ENCODE measurements around the gene TMEM42. TPM values are rescaled to one million over a fixed set of nuclear protein-coding genes. Genes with fewer than 3 reads are reported as not detected.

The TMEM42 gene
- polyA plus RNA-seq, 6 donors from 2014 or later: 40.8 to 77.0 (median 47.2) TPM

DNA sequence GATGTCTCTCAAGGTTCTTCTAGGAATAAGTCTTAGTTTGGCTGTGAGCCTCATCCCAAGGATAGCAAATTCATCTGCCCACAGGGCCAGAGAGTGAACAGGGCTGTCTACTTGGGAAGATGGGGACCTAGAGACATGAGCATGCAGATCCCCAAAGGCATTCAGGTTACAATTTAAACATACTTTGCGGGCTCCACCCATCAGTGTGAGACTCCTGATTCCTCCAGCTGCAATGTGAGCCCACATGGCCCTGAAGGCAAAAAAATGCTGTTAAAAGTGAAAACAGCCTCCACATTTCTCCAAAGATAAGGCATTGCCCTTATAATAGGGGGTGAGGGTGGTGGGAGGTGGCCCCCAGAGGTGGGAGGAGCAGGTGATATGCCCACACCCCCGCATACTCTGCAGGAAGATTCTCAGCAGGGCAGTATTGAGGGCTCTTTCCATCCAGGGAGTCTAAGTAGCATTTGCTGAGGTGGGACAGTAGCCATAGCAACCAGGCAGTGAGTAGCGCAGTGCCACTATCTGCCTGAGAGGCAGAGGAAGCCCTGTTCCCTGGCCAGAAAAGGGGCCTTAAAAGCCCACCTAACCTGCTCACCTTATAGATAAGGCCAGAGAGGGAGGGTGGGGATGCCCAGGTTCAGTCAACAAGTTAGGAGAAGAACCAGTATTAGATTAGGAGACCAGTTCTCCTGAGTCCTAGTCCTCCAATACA is 43.9 kb downstream of the TMEM42 start:
- DNase-seq (no peak), ATAC-seq (ENCODE audit: low read depth in 2 of 2) (no peak)
- no peaks in the 10 kb centered on the region for H3K36me3 Mint-ChIP-seq
- no peak overlapping the region for H3K4me3 Mint-ChIP-seq
- no peaks in the 10 kb centered on the region for H3K4me1 Mint-ChIP-seq
- peaks cover 0 to 40% (median 12%) of the 10 kb centered on the region in 7 donors for H3K9me3 Mint-ChIP-seq
- H3K27ac Mint-ChIP-seq: no peak overlapping the region
- H3K27me3 Mint-ChIP-seq: peaks cover 4 to 39% (median 14%) of the 10 kb centered on the region in 3 donors

- Mint-ChIP-seq H3K9me3 (peaks cover 0 to 40% (median 12%) of the 10 kb centered on the region in 7 donors), H3K4me1 (no peaks in the 10 kb centered on the region), H3K27me3 (peaks cover 3 to 38% (median 24%) of the 10 kb centered on the region in 3 donors), H3K36me3 (no peaks in the 10 kb centered on the region), H3K4me3 (no peak overlapping the region), H3K27ac (no peak overlapping the region)
- no peak for ATAC-seq (ENCODE audit: low read depth in 2 of 2)
- no peak for DNase-seq
Measured at GRCh38 chr3:44906997-44907396, 45.3 kb downstream of the TMEM42 start.

GRCh38 chr3:44907612-44908011 is 45.9 kb downstream of the TMEM42 start:
- no peak overlapping the region for H3K27ac Mint-ChIP-seq
- H3K27me3 Mint-ChIP-seq: peaks cover 3 to 38% (median 24%) of the 10 kb centered on the region in 3 donors
- no peak overlapping the region for H3K4me3 Mint-ChIP-seq
- no peak for ATAC-seq (ENCODE audit: low read depth in 2 of 2)
- H3K4me1 Mint-ChIP-seq: no peaks in the 10 kb centered on the region
- no peak for DNase-seq
- peaks cover 0 to 40% (median 12%) of the 10 kb centered on the region in 7 donors for H3K9me3 Mint-ChIP-seq
- no peaks in the 10 kb centered on the region for H3K36me3 Mint-ChIP-seq

- Mint-ChIP-seq H3K4me3 (no peak overlapping the region), H3K4me1 (peaks cover 0 to 3% (median 0%) of the 10 kb centered on the region in 3 donors), H3K36me3 (no peaks in the 10 kb centered on the region), H3K27me3 (peaks cover 3 to 38% (median 24%) of the 10 kb centered on the region in 3 donors), H3K9me3 (peaks cover 0 to 40% (median 12%) of the 10 kb centered on the region in 7 donors), H3K27ac (peak overlapping the region in 1 of 6 donors; percentile 14)
- no peak for ATAC-seq (ENCODE audit: low read depth in 2 of 2)
- no peak for DNase-seq
Measured at GRCh38 chr3:44909063-44909462, 47.4 kb downstream of the TMEM42 start.

DNA sequence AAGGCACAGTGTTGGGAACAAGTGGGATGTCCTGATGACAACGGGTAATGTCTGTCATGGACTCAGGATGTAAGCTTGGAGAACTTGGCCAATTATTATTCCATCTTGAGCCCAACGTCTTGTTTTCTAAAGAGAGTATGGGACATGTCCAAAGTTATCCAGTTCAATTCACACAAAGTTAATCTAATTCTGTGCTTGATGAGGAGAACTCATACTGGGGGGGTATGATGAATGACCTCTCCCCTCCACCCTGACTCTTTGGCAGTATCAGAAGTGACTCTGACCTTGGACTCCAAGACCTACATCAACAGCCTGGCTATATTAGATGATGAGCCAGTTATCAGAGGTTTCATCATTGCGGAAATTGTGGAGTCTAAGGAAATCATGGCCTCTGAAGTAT is 49.0 kb downstream of the TMEM42 start:
- ATAC-seq (ENCODE audit: low read depth in 2 of 2) (no peak), DNase-seq (no peak)
- Mint-ChIP-seq H3K9me3 (peaks cover 0 to 32% (median 10%) of the 10 kb centered on the region in 7 donors), H3K27ac (no peak overlapping the region), H3K4me1 (peaks cover 0 to 7% (median 0%) of the 10 kb centered on the region in 3 donors), H3K36me3 (no peaks in the 10 kb centered on the region), H3K4me3 (no peak overlapping the region), H3K27me3 (peaks cover 3 to 38% (median 24%) of the 10 kb centered on the region in 3 donors)

DNA sequence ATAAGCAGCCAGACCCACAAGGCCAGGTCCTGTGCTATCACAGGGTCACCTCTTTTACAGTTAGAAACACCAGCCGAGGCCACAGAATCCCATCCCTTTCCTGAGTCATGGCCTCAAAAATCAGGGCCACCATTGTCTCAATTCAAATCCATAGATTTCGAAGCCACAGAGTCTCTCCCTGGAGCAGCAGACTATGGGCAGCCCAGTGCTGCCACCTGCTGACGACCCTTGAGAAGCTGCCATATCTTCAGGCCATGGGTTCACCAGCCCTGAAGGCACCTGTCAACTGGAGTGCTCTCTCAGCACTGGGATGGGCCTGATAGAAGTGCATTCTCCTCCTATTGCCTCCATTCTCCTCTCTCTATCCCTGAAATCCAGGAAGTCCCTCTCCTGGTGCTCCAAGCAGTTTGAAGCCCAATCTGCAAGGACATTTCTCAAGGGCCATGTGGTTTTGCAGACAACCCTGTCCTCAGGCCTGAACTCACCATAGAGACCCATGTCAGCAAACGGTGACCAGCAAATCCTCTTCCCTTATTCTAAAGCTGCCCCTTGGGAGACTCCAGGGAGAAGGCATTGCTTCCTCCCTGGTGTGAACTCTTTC is 52.3 kb downstream of the TMEM42 start:
- peaks cover 0 to 26% (median 13%) of the 10 kb centered on the region in 3 donors for H3K27me3 Mint-ChIP-seq
- peaks cover 0 to 7% (median 0%) of the 10 kb centered on the region in 3 donors for H3K4me1 Mint-ChIP-seq
- H3K9me3 Mint-ChIP-seq: peaks cover 0 to 7% (median 0%) of the 10 kb centered on the region in 7 donors
- DNase-seq (peak; percentile 50), ATAC-seq (ENCODE audit: low read depth in 2 of 2) (peak; percentile 58)
- H3K36me3 Mint-ChIP-seq: peaks cover 5 to 6% of the 10 kb centered on the region in 2 donors
- H3K27ac Mint-ChIP-seq: peak overlapping the region in 3 of 6 donors; percentile 7 to 52 (median 51)
- no peak overlapping the region for H3K4me3 Mint-ChIP-seq

- H3K4me1 Mint-ChIP-seq: peaks cover 0 to 7% (median 0%) of the 10 kb centered on the region in 3 donors
- H3K36me3 Mint-ChIP-seq: peaks cover 5 to 6% of the 10 kb centered on the region in 2 donors
- peak overlapping the region in 1 of 6 donors; percentile 52 for H3K27ac Mint-ChIP-seq
- ATAC-seq (ENCODE audit: low read depth in 2 of 2) (no peak), DNase-seq (no peak)
- H3K9me3 Mint-ChIP-seq: peaks cover 0 to 4% (median 0%) of the 10 kb centered on the region in 7 donors
- peaks cover 0 to 17% (median 13%) of the 10 kb centered on the region in 3 donors for H3K27me3 Mint-ChIP-seq
- no peak overlapping the region for H3K4me3 Mint-ChIP-seq
Measured at GRCh38 chr3:44914936-44915335, 53.2 kb downstream of the TMEM42 start.

Other genes with a start within 250 kb of the TMEM42 start
- gene ZNF197, start 236.9 kb upstream of the TMEM42 start, polyA plus RNA-seq (ENCODE audit: low read depth in 6 of 6): 1 to 10 TPM; 2.8 to 8.5 (median 4.9) TPM
- gene ZNF35, start 213.2 kb upstream of the TMEM42 start, polyA plus RNA-seq (ENCODE audit: low read depth in 6 of 6): 1 to 10 TPM; 3.6 to 6.6 (median 5.4) TPM
- gene ZNF502, start 149.3 kb upstream of the TMEM42 start, polyA plus RNA-seq (ENCODE audit: low read depth in 6 of 6): 1 to 10 TPM; 4.6 to 6.0 (median 5.4) TPM
- gene ZNF501, start 132.3 kb upstream of the TMEM42 start, polyA plus RNA-seq (ENCODE audit: low read depth in 6 of 6): 1 to 10 TPM in 5 of 6 donors, not detected in 1; 1.4 to 7.8 (median 4.0) TPM
- 10 to 100 TPM in 5 of 6 donors, 1 to 10 TPM in 1; 9.5 to 36.8 (median 28.2) TPM for gene KIAA1143, start 100.3 kb upstream of the TMEM42 start, polyA plus RNA-seq (ENCODE audit: low read depth in 6 of 6)
- under 1 TPM in 5 of 6 donors, not detected in 1; 0.12 to 0.42 (median 0.36) TPM for gene KIF15, start 100.1 kb upstream of the TMEM42 start, polyA plus RNA-seq (ENCODE audit: low read depth in 6 of 6)
- under 1 TPM in 3 of 6 donors, not detected in 3; 0.09 to 0.23 (median 0.22) TPM for gene TGM4, start 12.7 kb downstream of the TMEM42 start, polyA plus RNA-seq (ENCODE audit: low read depth in 6 of 6)
- 10 to 100 TPM; 15.5 to 45.1 (median 35.3) TPM for gene ZDHHC3, start 114.3 kb downstream of the TMEM42 start, polyA plus RNA-seq (ENCODE audit: low read depth in 6 of 6)
- 10 to 100 TPM; 28.4 to 64.3 (median 39.0) TPM for gene EXOSC7, start 114.3 kb downstream of the TMEM42 start, polyA plus RNA-seq (ENCODE audit: low read depth in 6 of 6)
- not detected for gene CLEC3B, start 164.4 kb downstream of the TMEM42 start, polyA plus RNA-seq (ENCODE audit: low read depth in 6 of 6)

Measured in naive B cell (primary cell).